ENCODE measurements around the gene ADGRG6. TPM values are rescaled to one million over a fixed set of nuclear protein-coding genes. Genes with fewer than 3 reads are reported as not detected.
"Not testable (repeated sequence)": the region's sequence is repeated elsewhere in the genome, so short reads cannot be mapped to it uniquely, and the experiment has no call there.

Gene ADGRG6
- total RNA-seq, 4 donors from 2014 or later = 15.7 to 43.3 (median 32.2) TPM

DNA sequence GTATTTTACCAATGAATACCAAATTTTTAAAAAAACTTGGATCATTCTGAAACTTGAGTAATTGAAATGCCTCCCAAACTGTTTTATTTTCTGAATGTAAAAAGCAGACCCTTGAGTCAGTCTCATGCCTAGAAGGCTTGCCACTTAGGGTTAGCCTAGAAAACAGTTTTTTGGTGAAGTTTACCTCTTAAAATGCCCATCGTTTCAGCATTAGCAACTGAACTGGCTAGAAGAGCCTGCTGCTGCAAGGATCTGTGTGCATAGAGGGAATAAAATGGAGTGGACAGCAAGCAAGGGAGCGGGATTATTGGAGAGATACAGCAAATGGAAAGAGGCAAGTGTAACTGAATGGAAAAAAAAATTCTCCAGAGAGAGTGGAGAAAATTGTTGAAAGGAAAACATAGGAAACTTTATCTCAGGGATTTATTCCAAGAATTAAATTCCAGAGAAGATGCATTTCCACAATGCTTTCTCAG lies 40.1 kb downstream of the ADGRG6 start:
- H3K4me1 ChIP-seq = no peaks in the 10 kb centered on the region
- no peaks in the 10 kb centered on the region for H3K9me3 ChIP-seq
- no peaks in the 10 kb centered on the region for H3K36me3 ChIP-seq
- DNase-seq = no peak
- no peak overlapping the region for H3K27ac ChIP-seq
- H3K4me3 ChIP-seq = no peak overlapping the region
- no peak for TF ChIP-seq POLR2A (IDR thresholded peaks at IDR 0.05)
- TF ChIP-seq, protein P1, sequence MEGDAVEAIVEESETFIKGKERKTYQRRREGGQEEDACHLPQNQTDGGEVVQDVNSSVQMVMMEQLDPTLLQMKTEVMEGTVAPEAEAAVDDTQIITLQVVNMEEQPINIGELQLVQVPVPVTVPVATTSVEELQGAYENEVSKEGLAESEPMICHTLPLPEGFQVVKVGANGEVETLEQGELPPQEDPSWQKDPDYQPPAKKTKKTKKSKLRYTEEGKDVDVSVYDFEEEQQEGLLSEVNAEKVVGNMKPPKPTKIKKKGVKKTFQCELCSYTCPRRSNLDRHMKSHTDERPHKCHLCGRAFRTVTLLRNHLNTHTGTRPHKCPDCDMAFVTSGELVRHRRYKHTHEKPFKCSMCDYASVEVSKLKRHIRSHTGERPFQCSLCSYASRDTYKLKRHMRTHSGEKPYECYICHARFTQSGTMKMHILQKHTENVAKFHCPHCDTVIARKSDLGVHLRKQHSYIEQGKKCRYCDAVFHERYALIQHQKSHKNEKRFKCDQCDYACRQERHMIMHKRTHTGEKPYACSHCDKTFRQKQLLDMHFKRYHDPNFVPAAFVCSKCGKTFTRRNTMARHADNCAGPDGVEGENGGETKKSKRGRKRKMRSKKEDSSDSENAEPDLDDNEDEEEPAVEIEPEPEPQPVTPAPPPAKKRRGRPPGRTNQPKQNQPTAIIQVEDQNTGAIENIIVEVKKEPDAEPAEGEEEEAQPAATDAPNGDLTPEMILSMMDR (IDR thresholded peaks at IDR 0.05) = no peak
- no peaks in the 10 kb centered on the region for H3K27me3 ChIP-seq

DNA sequence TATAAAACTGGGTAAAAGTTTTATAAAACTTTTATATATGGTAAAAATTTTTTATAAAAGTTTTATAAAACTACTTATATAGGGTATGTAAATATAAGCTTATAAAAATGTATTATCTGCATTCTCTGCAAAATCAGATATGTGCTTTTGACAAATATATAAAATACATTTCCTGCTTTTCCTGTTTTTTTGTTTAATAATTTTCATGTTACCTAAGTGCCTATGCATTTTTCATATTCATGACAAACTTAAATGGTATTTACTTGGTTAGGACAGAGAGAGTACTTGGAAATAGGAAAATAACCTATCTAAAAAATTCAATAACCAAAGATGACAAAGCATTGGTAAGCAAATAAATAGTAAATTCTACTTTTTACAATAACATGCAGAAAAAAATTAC lies 41.2 kb downstream of the ADGRG6 start:
- no peaks in the 10 kb centered on the region for H3K4me1 ChIP-seq
- no peaks in the 10 kb centered on the region for H3K9me3 ChIP-seq
- no peaks in the 10 kb centered on the region for H3K27me3 ChIP-seq
- no peaks in the 10 kb centered on the region for H3K36me3 ChIP-seq
- no peak for DNase-seq
- H3K27ac ChIP-seq = no peak overlapping the region
- H3K4me3 ChIP-seq = no peak overlapping the region
- TF ChIP-seq, protein P1 (IDR thresholded peaks at IDR 0.05) = no peak
- no peak for TF ChIP-seq POLR2A (IDR thresholded peaks at IDR 0.05)

DNA sequence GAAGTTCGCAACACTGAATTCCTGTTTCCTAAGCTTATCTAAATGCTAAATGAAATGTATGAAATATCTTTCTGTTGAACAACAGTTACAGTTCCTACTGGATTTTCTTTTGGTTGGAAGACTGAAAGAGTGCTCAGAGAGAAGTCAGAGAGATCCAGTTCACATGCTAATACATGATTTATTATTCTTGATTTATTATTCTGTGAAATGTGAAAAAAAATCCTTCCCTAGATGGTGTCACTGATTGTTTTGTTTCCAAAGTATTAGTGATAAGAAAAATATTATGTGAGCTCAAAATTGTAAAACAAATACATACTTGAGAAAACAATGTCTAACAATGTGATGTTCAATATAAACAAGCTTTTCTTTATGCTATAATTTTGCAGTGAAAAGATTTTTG lies 42.1 kb downstream of the ADGRG6 start:
- no peak for TF ChIP-seq POLR2A (IDR thresholded peaks at IDR 0.05)
- TF ChIP-seq, protein P1 (IDR thresholded peaks at IDR 0.05) = no peak
- H3K9me3 ChIP-seq = no peaks in the 10 kb centered on the region

DNA sequence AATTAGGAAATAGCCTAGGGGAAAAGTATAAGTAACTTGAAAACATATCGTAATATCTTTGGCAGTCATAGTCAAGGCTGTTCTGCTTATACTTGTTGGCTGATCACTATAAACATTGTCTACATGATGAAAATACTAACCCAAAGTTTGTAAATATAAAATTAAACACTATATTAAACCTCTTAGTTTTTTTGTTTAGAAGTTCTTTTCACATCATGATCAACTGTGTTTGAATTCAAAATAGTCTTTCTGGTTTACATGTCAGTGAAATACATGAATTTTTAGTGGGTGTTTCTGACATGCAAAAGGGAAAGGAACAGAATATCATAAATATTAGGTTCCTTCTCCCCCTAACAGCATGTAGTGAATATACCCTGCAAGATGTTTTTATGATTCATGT lies 43.5 kb downstream of the ADGRG6 start:
- no peaks in the 10 kb centered on the region for H3K4me1 ChIP-seq
- H3K27me3 ChIP-seq = no peaks in the 10 kb centered on the region
- no peaks in the 10 kb centered on the region for H3K36me3 ChIP-seq
- TF ChIP-seq, protein P1 (IDR thresholded peaks at IDR 0.05) = no peak
- TF ChIP-seq POLR2A (IDR thresholded peaks at IDR 0.05) = no peak
- no peak overlapping the region for H3K4me3 ChIP-seq
- no peak overlapping the region for H3K27ac ChIP-seq
- no peaks in the 10 kb centered on the region for H3K9me3 ChIP-seq
- no peak for DNase-seq

More for the DNA sequence above, 42.1 kb downstream of the ADGRG6 start:
- DNase-seq = no peak
- H3K4me3 ChIP-seq = no peak overlapping the region
- H3K27ac ChIP-seq = no peak overlapping the region
- H3K27me3 ChIP-seq = no peaks in the 10 kb centered on the region
- no peaks in the 10 kb centered on the region for H3K4me1 ChIP-seq
- no peaks in the 10 kb centered on the region for H3K36me3 ChIP-seq

DNA sequence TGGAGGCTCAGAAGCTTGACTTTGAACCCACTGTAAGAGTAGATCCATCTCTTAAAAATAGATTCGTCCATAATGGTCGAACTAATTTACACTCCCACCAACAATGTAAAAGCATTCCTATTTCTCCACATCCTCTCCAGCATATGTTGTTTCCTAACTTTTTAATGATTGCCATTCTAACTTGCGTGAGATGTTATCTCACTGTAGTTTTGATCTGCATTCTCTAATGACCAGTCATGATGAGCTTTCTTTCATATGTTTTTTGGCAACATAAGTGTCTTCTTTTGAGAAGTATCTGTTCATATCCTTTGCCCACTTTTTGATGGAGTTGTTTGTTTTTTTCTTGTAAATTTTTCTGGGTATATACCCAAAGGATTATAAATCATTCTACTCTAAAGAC lies 44.4 kb downstream of the ADGRG6 start:
- not testable (repeated sequence) for DNase-seq, H3K9me3 ChIP-seq, H3K4me3 ChIP-seq, H3K27ac ChIP-seq, H3K27me3 ChIP-seq, H3K4me1 ChIP-seq, H3K36me3 ChIP-seq

DNA sequence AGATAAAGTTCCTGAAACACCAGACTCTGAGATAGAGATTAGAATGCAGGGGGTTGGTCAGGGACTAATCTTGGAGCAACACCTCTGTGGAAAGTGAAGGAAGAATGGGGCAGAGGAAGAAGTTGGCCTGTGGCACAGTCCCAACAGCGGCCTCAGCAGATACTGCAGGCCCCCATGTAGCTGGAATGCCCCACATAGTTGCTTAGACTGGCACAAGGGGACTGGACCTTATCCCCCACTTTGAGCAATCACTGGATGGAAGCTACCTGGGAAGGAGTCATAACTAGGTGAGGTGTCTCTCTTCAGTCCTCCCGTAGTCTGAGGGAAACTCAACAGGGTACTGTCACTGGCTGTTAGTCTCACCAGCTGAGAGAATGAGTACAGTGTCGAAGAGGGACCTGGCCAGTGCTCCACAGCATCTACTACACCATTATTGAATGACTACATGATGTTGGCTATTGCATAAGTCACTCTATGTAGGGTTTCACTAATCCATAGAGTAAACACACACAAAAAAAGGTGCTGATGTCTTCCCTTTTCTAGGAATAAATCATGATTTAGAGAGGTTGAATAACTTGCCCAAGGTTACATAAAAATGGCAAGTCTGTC lies 47.5 kb downstream of the ADGRG6 start:
- Histone ChIP-seq H3K27ac (no peak overlapping the region), H3K9me3 (no peaks in the 10 kb centered on the region), H3K36me3 (no peaks in the 10 kb centered on the region), H3K4me3 (no peak overlapping the region), H3K4me1 (no peaks in the 10 kb centered on the region), H3K27me3 (no peaks in the 10 kb centered on the region)
- no peak for TF ChIP-seq POLR2A (IDR thresholded peaks at IDR 0.05)
- TF ChIP-seq, protein P1 (IDR thresholded peaks at IDR 0.05) = no peak
- DNase-seq = no peak

Data from Peyer's patch (tissue), 4 donors.